Neural progenitor cell (in vitro differentiated cells): ENCODE data around the gene ATXN1. TPM values are rescaled to one million over a fixed set of nuclear protein-coding genes. Genes with fewer than 3 reads are reported as not detected.

Experiments
- DNase-seq: peaks from one replicate; pipeline ENCODE4 v3.0.0-alpha.2; 2016; ENCODE audit warnings: low spot score
- H2AFZ ChIP-seq: fragments of 200-600 bp; sonication (generic); replicated peaks from 2 replicates; pipeline ENCODE4 v1.6.1; 2016; ENCODE audit warnings: antibody characterized with exemption
- H3F3A ChIP-seq: fragments of 200-600 bp; sonication (generic); 2 replicates; pipeline ENCODE4 v1.6.1; 2016; ENCODE audit warnings: antibody characterized with exemption, low read depth
- H3K27ac ChIP-seq: fragments of 200-600 bp; sonication (generic); 2 replicates; pipeline ENCODE4 v1.5.1; 2016; ENCODE audit warnings: mild to moderate bottlenecking
- H3K27me3 ChIP-seq: fragments of 200-600 bp; sonication (generic); 2 replicates; pipeline ENCODE4 v1.6.1; 2016; ENCODE audit warnings: mild to moderate bottlenecking, moderate library complexity
- H3K36me3 ChIP-seq: fragments of 200-600 bp; sonication (generic); 2 replicates; pipeline ENCODE4 v1.5.1; 2016
- H3K4me1 ChIP-seq: fragments of 200-600 bp; sonication (generic); 2 replicates; pipeline ENCODE4 v1.6.1; 2016; ENCODE audit warnings: mixed run types
- H3K4me2 ChIP-seq: fragments of 200-600 bp; sonication (generic); 2 replicates; pipeline ENCODE4 v1.6.1; 2016
- H3K4me3 ChIP-seq: fragments of 200-600 bp; sonication (generic); 2 replicates; pipeline ENCODE4 v1.5.1; 2016
- H3K79me2 ChIP-seq: fragments of 200-600 bp; sonication (generic); 2 replicates; pipeline ENCODE4 v1.6.1; 2016; ENCODE audit warnings: low read depth
- H3K9ac ChIP-seq: fragments of 200-600 bp; sonication (generic); 2 replicates; pipeline ENCODE4 v1.6.1; 2016
- H3K9me3 ChIP-seq: fragments of 200-600 bp; sonication (generic); 2 replicates; pipeline ENCODE4 v1.5.1; 2016; ENCODE audit warnings: low read depth
- H4K20me1 ChIP-seq: fragments of 200-600 bp; sonication (generic); 2 replicates; pipeline ENCODE4 v1.6.1; 2016; ENCODE audit warnings: low read depth
- H3K27ac Mint-ChIP-seq: 3 replicates; pipeline ENCODE4 v1.8.0; 2021; ENCODE audit warnings: mixed read lengths
- H3K27me3 Mint-ChIP-seq: 2 replicates; pipeline ENCODE4 v1.8.0; 2022; ENCODE audit warnings: low read depth, mild to moderate bottlenecking, inconsistent platforms, moderate library complexity, mixed read lengths; ENCODE audit not compliant: insufficient read depth
- H3K36me3 Mint-ChIP-seq: 3 replicates; pipeline ENCODE4 v1.8.0; 2021; ENCODE audit warnings: mixed read lengths
- H3K4me1 Mint-ChIP-seq: 3 replicates; pipeline ENCODE4 v1.8.0; 2021; ENCODE audit warnings: mixed read lengths
- H3K4me3 Mint-ChIP-seq: 3 replicates; pipeline ENCODE4 v1.8.0; 2021; ENCODE audit warnings: mild to moderate bottlenecking, moderate library complexity, mixed read lengths
- H3K9me3 Mint-ChIP-seq: 3 replicates; pipeline ENCODE4 v1.8.0; 2020; ENCODE audit warnings: mixed read lengths
- EZH2 ChIP-seq: fragments of 200-600 bp; sonication (generic); IDR thresholded peaks from 2 replicates; pipeline ENCODE4 v1.6.1; 2017; ENCODE audit warnings: antibody characterized with exemption, mild to moderate bottlenecking, moderate library complexity
- EZH2phosphoT487 ChIP-seq: fragments of 200-600 bp; sonication (generic); IDR thresholded peaks from 2 replicates; pipeline ENCODE4 v1.6.1; 2017; ENCODE audit warnings: antibody characterized with exemption
- total RNA-seq: library from RNA; depleted of rRNA; stranded (reverse); fragments of >200 nt; gene quantifications from 2 replicates; pipeline ENCODE4 v1.2.3, GENCODE V29; 2015; ENCODE audit warnings: low replicate concordance
- TF ChIP-seq, protein P1 (sequence below): fragments of 200-600 bp; sonication (generic); IDR thresholded peaks from 2 replicates; pipeline ENCODE4 v1.5.1; 2017; ENCODE audit warnings: antibody characterized with exemption, mild to moderate bottlenecking

The ATXN1 gene
- total RNA-seq, 1 donor from 2014 or later: 3.6 TPM

DNA sequence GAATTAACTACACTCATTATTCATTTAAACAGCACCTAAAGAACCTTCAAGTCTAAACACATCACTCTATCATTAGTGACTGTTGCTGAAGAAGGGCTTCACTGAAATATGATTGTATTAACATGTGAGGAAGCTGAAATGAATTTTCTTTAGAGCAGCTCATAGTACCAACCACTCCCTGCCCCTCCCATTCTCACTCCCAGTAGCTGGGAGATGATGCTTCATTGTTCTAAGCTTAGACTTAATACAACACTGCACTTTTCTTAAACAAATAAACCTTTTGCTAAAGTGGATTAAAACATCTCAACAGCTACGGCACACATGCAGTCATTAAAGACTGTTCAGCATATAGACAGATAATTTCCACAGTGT, 63.1 kb downstream of the ATXN1 start:
- no peaks in the 10 kb centered on the region for H3K79me2 ChIP-seq
- H3K4me3 Mint-ChIP-seq: no peak overlapping the region

DNA sequence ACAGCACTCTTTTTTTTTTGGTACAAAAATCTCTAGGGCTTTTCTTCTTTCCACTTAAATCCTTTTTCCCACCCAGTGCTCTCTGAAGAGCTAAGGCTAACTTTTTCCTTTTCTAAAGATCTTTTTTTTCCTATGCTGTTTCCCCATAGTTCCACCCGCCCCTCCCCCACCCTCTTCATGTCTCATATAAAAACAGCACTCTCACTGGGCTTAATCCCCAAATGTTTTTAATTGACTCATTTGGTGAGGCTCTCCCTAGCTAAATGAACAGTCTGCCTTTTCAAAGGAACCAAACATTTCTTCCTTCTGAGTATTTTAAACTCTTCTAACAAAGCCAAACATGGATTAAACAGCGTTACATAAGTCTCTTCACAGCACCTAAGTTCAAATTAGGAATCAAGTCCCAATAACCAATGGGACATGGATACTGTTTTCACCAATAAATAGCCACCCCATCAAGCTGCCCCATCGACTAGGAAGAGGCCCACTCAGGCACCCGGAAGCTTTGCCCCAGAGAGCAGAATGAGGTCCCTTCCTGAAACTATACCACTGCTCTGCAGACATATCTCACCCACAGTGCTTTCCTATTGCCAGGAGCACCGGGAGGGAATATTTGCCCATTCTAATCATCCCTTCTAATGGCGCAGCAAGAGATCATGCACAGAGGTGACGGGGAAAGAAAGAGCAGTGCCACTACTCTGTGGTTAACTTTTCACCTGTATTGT, 63.7 kb downstream of the ATXN1 start:
- peaks cover 3% of the 10 kb centered on the region for H3K9me3 Mint-ChIP-seq

More for the DNA sequence above, 63.1 kb downstream of the ATXN1 start:
- no peak for TF ChIP-seq EZH2
- TF ChIP-seq, protein P1, sequence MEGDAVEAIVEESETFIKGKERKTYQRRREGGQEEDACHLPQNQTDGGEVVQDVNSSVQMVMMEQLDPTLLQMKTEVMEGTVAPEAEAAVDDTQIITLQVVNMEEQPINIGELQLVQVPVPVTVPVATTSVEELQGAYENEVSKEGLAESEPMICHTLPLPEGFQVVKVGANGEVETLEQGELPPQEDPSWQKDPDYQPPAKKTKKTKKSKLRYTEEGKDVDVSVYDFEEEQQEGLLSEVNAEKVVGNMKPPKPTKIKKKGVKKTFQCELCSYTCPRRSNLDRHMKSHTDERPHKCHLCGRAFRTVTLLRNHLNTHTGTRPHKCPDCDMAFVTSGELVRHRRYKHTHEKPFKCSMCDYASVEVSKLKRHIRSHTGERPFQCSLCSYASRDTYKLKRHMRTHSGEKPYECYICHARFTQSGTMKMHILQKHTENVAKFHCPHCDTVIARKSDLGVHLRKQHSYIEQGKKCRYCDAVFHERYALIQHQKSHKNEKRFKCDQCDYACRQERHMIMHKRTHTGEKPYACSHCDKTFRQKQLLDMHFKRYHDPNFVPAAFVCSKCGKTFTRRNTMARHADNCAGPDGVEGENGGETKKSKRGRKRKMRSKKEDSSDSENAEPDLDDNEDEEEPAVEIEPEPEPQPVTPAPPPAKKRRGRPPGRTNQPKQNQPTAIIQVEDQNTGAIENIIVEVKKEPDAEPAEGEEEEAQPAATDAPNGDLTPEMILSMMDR: no peak
- no peaks in the 10 kb centered on the region for H3K9me3 ChIP-seq
- H3K27me3 Mint-ChIP-seq: peaks cover 2% of the 10 kb centered on the region
- H4K20me1 ChIP-seq: no peaks in the 10 kb centered on the region
- no peak overlapping the region for H3K27ac Mint-ChIP-seq
- no peak overlapping the region for H3K9ac ChIP-seq
- H2AFZ ChIP-seq: no peak overlapping the region
- peak overlapping the region; percentile 11 for H3K4me2 ChIP-seq
- H3K9me3 Mint-ChIP-seq: peaks cover 3% of the 10 kb centered on the region
- no peak overlapping the region for H3K4me3 ChIP-seq
- no peak overlapping the region for H3K27ac ChIP-seq
- H3K4me1 ChIP-seq: peaks cover 34% of the 10 kb centered on the region
- peak; percentile 31 for DNase-seq
- no peaks in the 10 kb centered on the region for H3K27me3 ChIP-seq
- H3F3A ChIP-seq: peaks cover 3% of the 10 kb centered on the region
- no peaks in the 10 kb centered on the region for H3K36me3 ChIP-seq
- peaks cover 40% of the 10 kb centered on the region for H3K4me1 Mint-ChIP-seq
- no peaks in the 10 kb centered on the region for H3K36me3 Mint-ChIP-seq

DNA sequence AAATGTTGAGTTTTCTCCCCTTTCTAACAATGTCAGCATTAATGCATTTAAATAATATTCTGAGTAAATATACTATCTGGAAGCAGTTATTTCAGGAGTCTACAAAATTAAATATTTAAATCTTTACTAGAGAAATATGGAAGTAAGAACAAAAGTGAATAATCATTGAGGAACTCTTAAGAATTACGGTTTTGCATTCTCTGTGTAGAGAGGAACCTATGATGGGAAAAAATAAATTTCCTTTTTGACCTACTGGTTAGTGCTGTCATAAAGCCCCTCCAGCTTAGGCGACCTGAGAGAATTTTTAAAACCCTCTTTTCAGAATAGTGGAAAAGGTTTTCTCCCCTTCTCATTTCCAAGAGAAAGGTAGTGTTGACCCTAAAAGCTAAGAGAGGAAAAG, 64.8 kb downstream of the ATXN1 start:
- Mint-ChIP-seq H3K9me3 (peaks cover 1% of the 10 kb centered on the region), H3K27ac (no peak overlapping the region), H3K4me3 (no peak overlapping the region), H3K27me3 (peaks cover 2% of the 10 kb centered on the region), H3K4me1 (peaks cover 40% of the 10 kb centered on the region), H3K36me3 (no peaks in the 10 kb centered on the region)
- Histone ChIP-seq H3K36me3 (no peaks in the 10 kb centered on the region), H3K27ac (no peak overlapping the region), H4K20me1 (no peaks in the 10 kb centered on the region), H3K27me3 (no peaks in the 10 kb centered on the region), H3K4me1 (peaks cover 34% of the 10 kb centered on the region), H3K9ac (no peak overlapping the region), H3K79me2 (no peaks in the 10 kb centered on the region), H2AFZ (no peak overlapping the region), H3K4me2 (no peak overlapping the region), H3K9me3 (no peaks in the 10 kb centered on the region), H3F3A (peaks cover 3% of the 10 kb centered on the region), H3K4me3 (no peak overlapping the region)
- DNase-seq: no peak
- TF ChIP-seq EZH2 (no peak), EZH2phosphoT487 (no peak)
- TF ChIP-seq, protein P1: no peak

More for the DNA sequence above, 63.7 kb downstream of the ATXN1 start:
- Histone ChIP-seq H4K20me1 (no peaks in the 10 kb centered on the region), H3K4me3 (no peak overlapping the region), H3K9ac (no peak overlapping the region), H3F3A (peaks cover 3% of the 10 kb centered on the region), H3K79me2 (no peaks in the 10 kb centered on the region), H3K9me3 (no peaks in the 10 kb centered on the region), H3K4me1 (peaks cover 34% of the 10 kb centered on the region), H2AFZ (no peak overlapping the region), H3K36me3 (no peaks in the 10 kb centered on the region), H3K27me3 (no peaks in the 10 kb centered on the region), H3K27ac (no peak overlapping the region), H3K4me2 (peak overlapping the region; percentile 11)
- no peaks in the 10 kb centered on the region for H3K36me3 Mint-ChIP-seq
- H3K27me3 Mint-ChIP-seq: peaks cover 2% of the 10 kb centered on the region
- H3K4me1 Mint-ChIP-seq: peaks cover 40% of the 10 kb centered on the region
- no peak for TF ChIP-seq EZH2phosphoT487
- TF ChIP-seq, protein P1: no peak
- no peak for TF ChIP-seq EZH2
- H3K4me3 Mint-ChIP-seq: no peak overlapping the region
- peak overlapping the region; percentile 28 for H3K27ac Mint-ChIP-seq
- no peak for DNase-seq
